Adipocyte (in vitro differentiated cells): ENCODE data around the gene CAMK4.
A peak's percentile ranks its signal among the peaks of the same experiment; 100 is the strongest.

Source experiments
- DNase-seq: peaks from one replicate; pipeline ENCODE4 v3.0.0-alpha.2; 2015; ENCODE audit warnings: low read depth
- H3K27me3 ChIP-seq: replicated peaks from 2 replicates; pipeline ENCODE4 v1.7.0; 2013; ENCODE audit warnings: mild to moderate bottlenecking, low read length, moderate library complexity; ENCODE audit not compliant: control insufficient read depth, insufficient read depth
- H3K36me3 ChIP-seq: 2 replicates; pipeline ENCODE4 v1.7.0; 2013; ENCODE audit warnings: low read length, mild to moderate bottlenecking, moderate library complexity; ENCODE audit not compliant: control insufficient read depth, insufficient read depth, severe bottlenecking
- H3K4me1 ChIP-seq: 2 replicates; pipeline ENCODE4 v1.7.0; 2013; ENCODE audit warnings: mild to moderate bottlenecking, low read length, moderate library complexity; ENCODE audit not compliant: control insufficient read depth, insufficient read depth
- H3K4me3 ChIP-seq: 2 replicates; pipeline ENCODE4 v1.7.0; 2013; ENCODE audit warnings: mild to moderate bottlenecking, low read length, moderate library complexity
- H3K9ac ChIP-seq: 2 replicates; pipeline ENCODE4 v1.7.0; 2013; ENCODE audit warnings: mild to moderate bottlenecking, low read length, moderate library complexity
- H3K9me3 ChIP-seq: 2 replicates; pipeline ENCODE4 v1.7.0; 2013; ENCODE audit warnings: mild to moderate bottlenecking, low read length, moderate library complexity; ENCODE audit not compliant: control insufficient read depth

CAMK4 gene

DNA sequence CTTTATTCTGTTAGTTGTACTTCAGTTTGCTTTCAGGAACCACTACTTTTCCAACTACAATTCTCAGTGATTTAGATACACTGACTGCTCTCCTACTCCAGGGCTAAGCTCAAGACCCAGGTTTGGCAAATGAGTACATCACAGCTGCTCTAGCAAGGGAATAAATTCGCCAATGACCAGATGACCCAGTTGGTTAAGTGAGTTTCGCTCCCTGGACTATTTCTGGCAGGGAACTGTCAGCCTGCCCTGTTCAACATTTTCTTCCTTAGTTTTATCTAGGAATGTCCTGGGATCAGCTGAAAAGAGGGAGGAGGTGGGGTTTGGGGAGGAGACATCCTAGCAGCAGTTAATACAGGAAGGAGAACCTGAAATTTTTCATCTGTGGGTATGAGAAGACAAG, 294.6 kb downstream of the CAMK4 start:
- no peaks in the 10 kb centered on the region for H3K27me3 ChIP-seq
- H3K4me1 ChIP-seq: peaks cover 4% of the 10 kb centered on the region
- DNase-seq: no peak
- H3K4me3 ChIP-seq: no peak overlapping the region
- no peaks in the 10 kb centered on the region for H3K36me3 ChIP-seq
- no peaks in the 10 kb centered on the region for H3K9me3 ChIP-seq
- no peak overlapping the region for H3K9ac ChIP-seq

DNA sequence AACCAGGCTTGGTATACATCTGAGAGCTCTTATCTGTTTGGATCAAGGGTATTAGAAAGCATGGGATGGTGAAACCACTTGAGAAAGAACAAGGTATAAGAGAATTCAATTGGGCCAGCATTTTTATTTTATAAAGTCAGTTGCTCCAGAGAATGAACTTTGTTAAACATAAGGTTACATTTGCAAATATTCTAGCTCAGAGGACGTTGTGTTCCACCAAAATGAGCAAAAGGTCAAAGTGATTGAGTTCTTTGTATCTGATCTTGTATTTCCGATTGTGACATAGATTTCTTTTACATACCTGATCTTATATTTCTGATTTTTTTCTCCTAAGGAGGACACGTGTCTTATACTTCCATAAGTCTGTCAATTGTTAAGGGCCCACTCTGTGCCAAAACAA, 296.7 kb downstream of the CAMK4 start:
- Histone ChIP-seq H3K9ac (no peak overlapping the region), H3K4me3 (no peak overlapping the region), H3K27me3 (no peaks in the 10 kb centered on the region), H3K4me1 (no peaks in the 10 kb centered on the region), H3K9me3 (no peaks in the 10 kb centered on the region), H3K36me3 (no peaks in the 10 kb centered on the region)
- no peak for DNase-seq

DNA sequence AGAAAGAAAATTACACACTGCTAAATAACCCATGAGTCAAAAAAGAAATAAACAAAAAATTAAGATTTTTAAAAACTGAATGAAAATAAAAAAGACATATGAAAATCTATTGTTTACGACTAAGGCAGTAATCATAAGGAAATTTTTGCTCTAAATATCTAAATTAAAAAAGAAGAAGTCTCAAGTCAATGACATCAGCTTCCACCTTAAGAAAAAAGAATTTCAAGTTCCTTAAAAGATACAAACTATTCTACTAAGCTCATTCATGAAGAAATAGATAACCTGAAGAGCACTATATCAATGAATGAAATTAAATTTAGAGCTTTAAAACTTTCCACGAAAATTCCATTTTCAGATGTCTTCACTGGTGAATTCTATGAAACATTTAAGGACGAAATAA, 303.9 kb downstream of the CAMK4 start:
- Histone ChIP-seq H3K4me1 (peaks cover 7% of the 10 kb centered on the region), H3K4me3 (no peak overlapping the region), H3K9ac (no peak overlapping the region), H3K27me3 (no peaks in the 10 kb centered on the region), H3K36me3 (no peaks in the 10 kb centered on the region), H3K9me3 (no peaks in the 10 kb centered on the region)
- no peak for DNase-seq

DNA sequence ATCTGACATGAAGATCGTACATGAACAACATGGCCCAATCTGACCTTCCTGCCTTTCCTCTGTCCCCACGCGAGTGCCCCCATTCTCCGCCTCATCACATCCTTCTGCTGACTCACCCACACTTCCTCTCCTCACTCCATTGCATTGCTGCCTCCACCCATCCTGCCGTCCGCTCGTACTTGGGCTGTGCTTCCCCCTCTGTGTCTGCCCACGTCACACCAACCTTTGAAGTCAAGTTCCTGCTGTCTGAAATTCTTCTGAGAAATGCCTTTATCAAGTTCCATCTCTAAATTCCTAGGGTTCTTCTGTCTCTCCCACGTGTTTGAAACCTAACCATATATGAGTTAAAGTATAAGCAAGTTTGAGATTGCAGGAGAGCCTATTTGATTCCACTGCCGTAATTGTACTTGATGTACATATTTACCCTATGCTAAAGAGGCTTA, 306.1 kb downstream of the CAMK4 start:
- Histone ChIP-seq H3K9me3 (no peaks in the 10 kb centered on the region), H3K36me3 (no peaks in the 10 kb centered on the region), H3K9ac (no peak overlapping the region), H3K4me1 (peaks cover 16% of the 10 kb centered on the region), H3K27me3 (no peaks in the 10 kb centered on the region), H3K4me3 (no peak overlapping the region)
- DNase-seq: no peak

DNA sequence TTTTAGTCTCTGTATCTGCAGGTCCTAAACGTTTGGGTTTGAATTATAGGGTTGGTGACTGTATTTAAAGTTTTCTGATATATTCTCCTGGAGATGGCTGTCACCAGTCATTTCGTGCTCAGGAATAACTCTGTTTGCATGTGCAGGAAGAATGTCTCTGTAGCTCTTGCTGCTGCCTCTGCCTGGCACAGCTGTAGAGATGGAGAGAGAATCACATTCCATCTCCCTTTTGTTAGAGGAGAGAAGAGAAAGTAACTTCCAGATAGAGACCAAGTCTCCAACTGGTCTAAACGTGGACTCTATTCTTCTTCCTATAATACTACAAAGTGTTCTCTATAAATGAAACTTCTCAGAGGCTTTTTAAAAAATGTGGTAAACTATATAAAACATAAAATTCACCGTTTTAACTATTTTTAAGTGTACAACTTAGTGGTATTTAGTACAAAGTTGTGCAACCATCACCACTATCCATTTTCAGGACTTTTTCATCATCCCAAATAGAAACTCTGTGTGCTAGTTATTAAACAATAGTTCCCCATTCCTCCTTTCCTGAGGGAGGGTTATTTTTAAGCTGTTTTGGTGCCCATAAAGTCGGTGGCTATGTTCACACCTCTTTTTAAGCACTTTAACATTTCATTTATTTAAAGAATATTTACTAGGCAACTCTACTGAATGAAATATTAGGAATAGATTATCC, 308.9 kb downstream of the CAMK4 start:
- peaks cover 16% of the 10 kb centered on the region for H3K4me1 ChIP-seq
- no peak overlapping the region for H3K9ac ChIP-seq
- DNase-seq: peak; percentile 41
- no peaks in the 10 kb centered on the region for H3K27me3 ChIP-seq
- no peaks in the 10 kb centered on the region for H3K36me3 ChIP-seq
- no peak overlapping the region for H3K4me3 ChIP-seq
- H3K9me3 ChIP-seq: no peaks in the 10 kb centered on the region

DNA sequence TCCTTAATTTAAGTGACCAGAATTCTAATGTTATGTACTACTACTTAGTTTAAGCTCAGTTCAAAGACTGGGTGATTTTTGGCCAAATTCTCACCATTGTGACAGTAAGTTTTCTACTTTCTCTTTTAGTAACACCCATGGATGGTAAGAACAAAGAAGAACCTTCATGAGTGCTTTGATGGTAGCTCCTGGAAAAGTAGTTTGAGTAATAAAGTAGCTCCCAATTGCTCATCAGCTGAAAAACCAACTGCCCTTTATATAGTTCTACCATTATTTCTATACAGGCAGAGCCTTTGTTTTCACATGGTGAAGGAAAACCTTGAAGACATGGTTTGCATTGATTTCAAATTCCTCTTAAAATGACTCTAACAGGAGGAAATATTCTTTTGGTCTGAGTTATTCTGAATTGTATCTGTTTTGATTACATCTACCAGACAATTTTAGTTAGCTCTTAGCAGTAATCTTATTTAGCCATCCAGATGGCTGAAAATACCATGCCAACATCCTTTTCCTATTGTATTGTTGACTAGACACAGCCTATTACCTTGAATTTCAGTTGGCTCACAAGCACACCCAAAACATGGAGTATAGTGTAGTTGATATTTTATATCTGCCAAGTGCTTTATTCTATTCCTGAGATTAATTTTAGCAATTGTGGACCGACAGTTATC, 311.8 kb downstream of the CAMK4 start:
- Histone ChIP-seq H3K9me3 (no peaks in the 10 kb centered on the region), H3K36me3 (no peaks in the 10 kb centered on the region), H3K9ac (no peak overlapping the region), H3K4me1 (peaks cover 16% of the 10 kb centered on the region), H3K4me3 (no peak overlapping the region), H3K27me3 (no peaks in the 10 kb centered on the region)
- no peak for DNase-seq

DNA sequence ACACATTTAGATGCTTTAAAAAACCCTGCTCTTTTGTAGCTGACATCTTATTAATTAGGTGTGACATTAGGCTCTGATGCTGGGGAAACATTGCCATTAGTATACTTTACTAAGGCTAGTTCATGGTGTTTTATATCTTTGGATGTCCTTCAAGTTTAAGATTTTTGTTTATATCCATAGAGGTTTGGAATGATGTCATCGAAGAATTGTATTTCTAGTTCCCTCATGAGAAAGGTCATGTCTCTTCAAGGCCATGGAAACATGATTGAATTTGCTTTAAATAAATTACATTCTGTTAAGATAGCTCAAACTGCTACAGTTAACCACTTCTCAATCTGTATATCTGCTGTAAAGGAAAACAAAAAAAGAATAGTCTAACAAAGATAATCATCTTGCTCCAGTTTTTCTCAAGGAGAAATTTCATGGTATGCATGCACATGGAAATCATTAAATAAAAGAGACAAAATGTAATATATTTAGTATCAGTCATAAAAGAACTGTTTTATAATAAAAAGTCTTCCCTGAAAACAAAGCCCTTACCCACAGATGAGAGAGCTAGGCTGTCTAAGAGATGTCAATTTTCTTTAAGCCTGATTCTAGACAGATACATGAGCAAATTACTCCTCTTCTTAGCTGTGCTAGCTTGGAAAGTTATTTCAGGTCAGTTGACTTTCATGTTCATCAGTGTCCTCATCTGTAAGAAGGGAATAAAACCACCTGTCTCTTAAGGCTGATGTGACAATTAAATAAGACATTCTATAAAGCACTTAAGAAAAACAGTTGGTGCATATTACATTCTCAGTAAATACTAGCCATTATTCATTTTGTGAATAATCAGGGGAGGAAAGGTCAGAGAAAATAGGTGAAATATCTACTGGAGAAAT, 313.2 kb downstream of the CAMK4 start:
- peak; percentile 79 for DNase-seq
- no peak overlapping the region for H3K4me3 ChIP-seq
- H3K4me1 ChIP-seq: peaks cover 15% of the 10 kb centered on the region
- H3K9me3 ChIP-seq: no peaks in the 10 kb centered on the region
- H3K36me3 ChIP-seq: no peaks in the 10 kb centered on the region
- H3K9ac ChIP-seq: no peak overlapping the region
- H3K27me3 ChIP-seq: no peaks in the 10 kb centered on the region
